ENCODE data around the gene DCTN3.

GRCh38 chr9:34611811-34612787 lies 8.2 kb downstream of the DCTN3 start, which contains the start of gene RPP25L:
- TF ChIP-seq CTCF (conservative IDR thresholded peaks at IDR 0.05 in 1 of 2, IDR thresholded peaks at IDR 0.05 in 1 of 2; ENCODE audit: low read depth in 1 of 2, low read length in 2 of 2) (no peak), EZH2 (IDR thresholded peaks at IDR 0.05; ENCODE audit: low read length, missing control alignments) (no peak)

Data from fibroblast of lung (primary cell).